ENCODE measurements around the gene FAM234B. TPM values are rescaled to one million over a fixed set of nuclear protein-coding genes. Genes with fewer than 3 reads are reported as not detected.

The FAM234B gene
- total RNA-seq, 4 donors from 2014 or later, result 24.0 to 32.3 (median 27.8) TPM

- Histone ChIP-seq H3K9me3 (no peaks in the 10 kb centered on the region), H3K27ac (peak overlapping the region; percentile 95), H3K4me3 (peak overlapping the region; percentile 18), H3K4me1 (peaks cover 66% of the 10 kb centered on the region), H3K27me3 (no peaks in the 10 kb centered on the region), H3K36me3 (no peaks in the 10 kb centered on the region)
- 28% methylated on average over 9 of the region's 9 CpGs for WGBS
- DNase-seq (ENCODE audit: low spot score in 2 of 2), result no peak
- TF ChIP-seq CTCF (IDR thresholded peaks at IDR 0.05) (no peak), POLR2AphosphoS5 (IDR thresholded peaks at IDR 0.05) (no peak), EP300 (IDR thresholded peaks at IDR 0.05) (no peak)
Observed at GRCh38 chr12:13097491-13098011, 53.4 kb downstream of the FAM234B start.

- 24% methylated on average over 8 of the region's 8 CpGs for WGBS
Observed at GRCh38 chr12:13099066-13099843, 55.1 kb downstream of the FAM234B start.

GRCh38 chr12:13099844-13100604, 55.8 kb downstream of the FAM234B start:
- DNase-seq (ENCODE audit: low spot score in 2 of 2), result no peak
- H3K4me3 ChIP-seq, result peak overlapping the region; percentile 58
- H3K27ac ChIP-seq, result peak overlapping the region; percentile 95
- no peak for TF ChIP-seq POLR2AphosphoS5 (IDR thresholded peaks at IDR 0.05)
- no peak for TF ChIP-seq POLR2A (IDR thresholded peaks at IDR 0.05)
- no peak for TF ChIP-seq EP300 (IDR thresholded peaks at IDR 0.05)
- TF ChIP-seq CTCF (IDR thresholded peaks at IDR 0.05), result no peak
- H3K4me1 ChIP-seq, result peaks cover 64% of the 10 kb centered on the region
- WGBS, result 49% methylated on average over 10 of the region's 10 CpGs
- H3K36me3 ChIP-seq, result no peaks in the 10 kb centered on the region
- H3K27me3 ChIP-seq, result no peaks in the 10 kb centered on the region
- no peaks in the 10 kb centered on the region for H3K9me3 ChIP-seq

More at GRCh38 chr12:13099066-13099843, 55.1 kb downstream of the FAM234B start:
- Histone ChIP-seq H3K27ac (peak overlapping the region; percentile 95), H3K4me3 (no peak overlapping the region), H3K4me1 (peaks cover 64% of the 10 kb centered on the region), H3K9me3 (no peaks in the 10 kb centered on the region), H3K36me3 (no peaks in the 10 kb centered on the region), H3K27me3 (no peaks in the 10 kb centered on the region)
- TF ChIP-seq POLR2AphosphoS5 (IDR thresholded peaks at IDR 0.05) (peak in 1 of 3 donors; percentile 30), EP300 (IDR thresholded peaks at IDR 0.05) (no peak), POLR2A (IDR thresholded peaks at IDR 0.05) (no peak)
- DNase-seq (ENCODE audit: low spot score in 2 of 2), result no peak

GRCh38 chr12:13100605-13100881, 56.4 kb downstream of the FAM234B start:
- no peaks in the 10 kb centered on the region for H3K36me3 ChIP-seq
- WGBS, result 4% methylated on average over 6 of the region's 6 CpGs
- H3K9me3 ChIP-seq, result no peaks in the 10 kb centered on the region
- H3K27ac ChIP-seq, result peak overlapping the region; percentile 95
- no peaks in the 10 kb centered on the region for H3K27me3 ChIP-seq
- peaks cover 64% of the 10 kb centered on the region for H3K4me1 ChIP-seq
- peak overlapping the region; percentile 58 for H3K4me3 ChIP-seq
- no peak for TF ChIP-seq EP300 (IDR thresholded peaks at IDR 0.05)
- no peak for TF ChIP-seq POLR2AphosphoS5 (IDR thresholded peaks at IDR 0.05)
- no peak for TF ChIP-seq POLR2A (IDR thresholded peaks at IDR 0.05)
- TF ChIP-seq CTCF (IDR thresholded peaks at IDR 0.05), result no peak
- DNase-seq (ENCODE audit: low spot score in 2 of 2), result no peak

GRCh38 chr12:13100882-13101769, 56.9 kb downstream of the FAM234B start:
- WGBS, result 11% methylated on average over 7 of the region's 79 CpGs
- no peaks in the 10 kb centered on the region for H3K36me3 ChIP-seq
- H3K4me3 ChIP-seq, result peak overlapping the region; percentile 58
- H3K27ac ChIP-seq, result peak overlapping the region; percentile 95
- peaks cover 64% of the 10 kb centered on the region for H3K4me1 ChIP-seq
- peak; percentile 48 for TF ChIP-seq EP300 (IDR thresholded peaks at IDR 0.05)
- TF ChIP-seq POLR2AphosphoS5 (IDR thresholded peaks at IDR 0.05), result peak; percentile 45 to 92 (median 83)
- no peak for TF ChIP-seq CTCF (IDR thresholded peaks at IDR 0.05)
- peak; percentile 29 to 71 for TF ChIP-seq POLR2A (IDR thresholded peaks at IDR 0.05)
- DNase-seq (ENCODE audit: low spot score in 2 of 2), result peak; percentile 97
- H3K9me3 ChIP-seq, result no peaks in the 10 kb centered on the region
- H3K27me3 ChIP-seq, result no peaks in the 10 kb centered on the region
